Stomach (tissue), 9 donors: ENCODE results near the gene KCNK3. TPM values are rescaled to one million over a fixed set of nuclear protein-coding genes. Genes with fewer than 3 reads are reported as not detected.

Experiments
- DNase-seq, 2 donors: peaks; one replicate each; pipeline versions ENCODE4 v3.0.0 to v3.0.0-alpha.2; 2013 to 2019
- H3K27ac ChIP-seq, 5 donors: fragments of 200-600 bp in 4 of 5; sonication (generic) in 4 of 5; one replicate each; pipeline ENCODE4 v1.5.1; 2013 to 2019; ENCODE audit warnings: mild to moderate bottlenecking in 1 of 5, moderate library complexity in 1 of 5
- H3K27me3 ChIP-seq, 3 donors: fragments of 200-600 bp; sonication (generic); one replicate each; pipeline ENCODE4 v1.5.1; 2017 to 2019; ENCODE audit warnings: mixed run types in 1 of 3
- H3K36me3 ChIP-seq, 4 donors: fragments of 200-600 bp; sonication (generic); 1 replicate in 3 of 4; 2 replicates in 1 of 4; pipeline ENCODE4 v1.5.1; 2016 to 2019
- H3K4me1 ChIP-seq, 4 donors: fragments of 200-600 bp; sonication (generic); one replicate each; pipeline ENCODE4 v1.5.1; 2016 to 2019
- H3K4me3 ChIP-seq, 4 donors: fragments of 200-600 bp; sonication (generic) in 3 of 4; one replicate each; pipeline ENCODE4 v1.5.1; 2016 to 2019; ENCODE audit warnings: mild to moderate bottlenecking in 1 of 4
- H3K9me3 ChIP-seq, 4 donors: fragments of 200-600 bp; sonication (generic); one replicate each; pipeline ENCODE4 v1.5.1; 2016 to 2019
- EP300 ChIP-seq: sonication (generic); formaldehyde crosslinking; IDR thresholded peaks from one replicate; pipeline ENCODE4 v1.6.1; 2017; ENCODE audit warnings: antibody characterized with exemption
- POLR2A ChIP-seq, 4 donors: fragments of 450-650 bp; IDR thresholded peaks; one replicate each; pipeline ENCODE4 v1.6.1; 2016; ENCODE audit warnings: antibody characterized with exemption in 4 of 4, control low read depth in 2 of 4, mild to moderate bottlenecking in 1 of 4, moderate library complexity in 1 of 4
- POLR2AphosphoS5 ChIP-seq, 3 donors: sonication (generic); formaldehyde crosslinking; IDR thresholded peaks; one replicate each; pipeline ENCODE4 v1.6.1; 2016; ENCODE audit warnings: antibody characterized with exemption in 3 of 3
- WGBS, 5 donors: extraction: QIAGEN DNeasy Blood & Tissue Kit in 3 of 5; methylation state at CpG; one replicate each; pipeline versions ENCODE4 v1.1.5 to v1.1.7; 2013 to 2018; 5-methylcytosine and 5-hydroxymethylcytosine counted together
- intact Hi-C: fragments of 100-400 bp; cut with DNase I; formaldehyde crosslinking; loops from one replicate; pipeline ENCODE4 v1.15.1; 2023; ENCODE audit warnings: low total_unique reads
- polyA plus RNA-seq, 3 donors: library from polyadenylated mRNA; stranded (reverse); fragments of 200-250 nt; gene quantifications; one replicate each; pipeline ENCODE4 v1.2.3, GENCODE V29; 2013
- total RNA-seq, 5 donors: library from RNA; depleted of rRNA; stranded (reverse); fragments of >200 nt; gene quantifications; one replicate each; pipeline versions ENCODE4 v1.1.0 to v1.2.3, GENCODE V29; 2014 to 2016
- TF ChIP-seq, protein P1 (sequence below), 7 experiments: fragments of 450-650 bp in 4 of 7; fragments of 200-600 bp in 3 of 7; sonication (generic) in 3 of 7; IDR thresholded peaks; one replicate each; pipeline ENCODE4 v1.5.1; 2016 to 2019; ENCODE audit warnings: antibody characterized with exemption in 7 of 7, control low read depth in 2 of 7, mild to moderate bottlenecking in 1 of 7
- donor health status: healthy with polysubstance abuse.
- donor health status: Bipolar disorder and iron deficiency.
- donor health status: healthy.

Gene KCNK3
- total and polyA plus RNA-seq, 8 donors, result 0.62 to 22.8 (median 1.9) TPM

- H3K27me3 ChIP-seq, result peaks cover 0 to 88% (median 61%) of the 10 kb centered on the region in 3 donors
- no peaks in the 10 kb centered on the region for H3K9me3 ChIP-seq
- peak overlapping the region in 4 of 5 donors; percentile 25 to 69 (median 48) for H3K27ac ChIP-seq
- peak in 1 of 2 donors; percentile 78 for DNase-seq
- peak overlapping the region; percentile 42 to 48 (median 46) for H3K4me3 ChIP-seq
- no peaks in the 10 kb centered on the region for H3K36me3 ChIP-seq
- intact Hi-C loops, result no loop called here
- 4 to 11% (median 7%) methylated on average over 21 to 83 of the region's 83 CpGs for WGBS, 5 donors
- TF ChIP-seq EP300, result no peak
- TF ChIP-seq POLR2AphosphoS5 (IDR thresholded peaks at IDR 0.05), result no peak
- no peak for TF ChIP-seq POLR2A (IDR thresholded peaks at IDR 0.05)
- TF ChIP-seq, protein P1, sequence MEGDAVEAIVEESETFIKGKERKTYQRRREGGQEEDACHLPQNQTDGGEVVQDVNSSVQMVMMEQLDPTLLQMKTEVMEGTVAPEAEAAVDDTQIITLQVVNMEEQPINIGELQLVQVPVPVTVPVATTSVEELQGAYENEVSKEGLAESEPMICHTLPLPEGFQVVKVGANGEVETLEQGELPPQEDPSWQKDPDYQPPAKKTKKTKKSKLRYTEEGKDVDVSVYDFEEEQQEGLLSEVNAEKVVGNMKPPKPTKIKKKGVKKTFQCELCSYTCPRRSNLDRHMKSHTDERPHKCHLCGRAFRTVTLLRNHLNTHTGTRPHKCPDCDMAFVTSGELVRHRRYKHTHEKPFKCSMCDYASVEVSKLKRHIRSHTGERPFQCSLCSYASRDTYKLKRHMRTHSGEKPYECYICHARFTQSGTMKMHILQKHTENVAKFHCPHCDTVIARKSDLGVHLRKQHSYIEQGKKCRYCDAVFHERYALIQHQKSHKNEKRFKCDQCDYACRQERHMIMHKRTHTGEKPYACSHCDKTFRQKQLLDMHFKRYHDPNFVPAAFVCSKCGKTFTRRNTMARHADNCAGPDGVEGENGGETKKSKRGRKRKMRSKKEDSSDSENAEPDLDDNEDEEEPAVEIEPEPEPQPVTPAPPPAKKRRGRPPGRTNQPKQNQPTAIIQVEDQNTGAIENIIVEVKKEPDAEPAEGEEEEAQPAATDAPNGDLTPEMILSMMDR (IDR thresholded peaks at IDR 0.05), result no peak
- H3K4me1 ChIP-seq, result peaks cover 20 to 34% (median 27%) of the 10 kb centered on the region in 4 donors
Observed at GRCh38 chr2:26692897-26693849, 651 bp downstream of the KCNK3 start.

DNA sequence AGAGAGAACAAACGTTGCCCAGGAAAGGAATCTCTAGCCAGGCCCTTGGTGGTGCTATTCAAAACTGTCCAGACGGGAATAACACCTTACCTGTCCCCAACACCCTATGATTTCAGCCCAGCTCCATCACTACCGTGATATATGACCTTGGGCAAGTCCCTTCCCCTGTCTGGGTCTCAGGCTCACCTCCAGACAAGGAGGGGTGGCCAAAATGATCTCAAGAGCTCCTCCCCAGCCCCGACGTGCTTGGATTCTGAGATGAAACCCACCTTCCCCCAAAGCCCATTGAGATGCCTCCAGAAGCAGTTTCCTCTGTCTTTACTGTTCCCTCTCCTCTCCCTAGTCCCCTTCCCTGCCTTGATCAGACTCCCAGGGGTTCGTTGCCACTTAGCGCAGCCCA is 1.5 kb downstream of the KCNK3 start:
- H3K4me1 ChIP-seq, result peaks cover 20 to 34% (median 26%) of the 10 kb centered on the region in 4 donors
- H3K9me3 ChIP-seq, result no peaks in the 10 kb centered on the region
- DNase-seq, result no peak
- TF ChIP-seq, protein P1 (IDR thresholded peaks at IDR 0.05), result no peak
- no peak for TF ChIP-seq EP300
- no peak for TF ChIP-seq POLR2A (IDR thresholded peaks at IDR 0.05)
- TF ChIP-seq POLR2AphosphoS5 (IDR thresholded peaks at IDR 0.05), result no peak
- H3K4me3 ChIP-seq, result peak overlapping the region in 2 of 4 donors; percentile 42 to 47
- peaks cover 0 to 93% (median 62%) of the 10 kb centered on the region in 3 donors for H3K27me3 ChIP-seq
- intact Hi-C loops, result no loop called here
- 49 to 56% (median 55%) methylated on average over 7 of the region's 7 CpGs for WGBS, 5 donors
- no peak overlapping the region for H3K27ac ChIP-seq
- no peaks in the 10 kb centered on the region for H3K36me3 ChIP-seq

- peak in 1 of 2 donors; percentile 31 for DNase-seq
- no peak overlapping the region for H3K27ac ChIP-seq
- WGBS, 5 donors, result 18 to 32% (median 26%) methylated on average over 2 to 3 of the region's 3 CpGs
- no peak overlapping the region for H3K4me3 ChIP-seq
- H3K9me3 ChIP-seq, result no peaks in the 10 kb centered on the region
- TF ChIP-seq, protein P1 (IDR thresholded peaks at IDR 0.05), result no peak
- TF ChIP-seq EP300 (no peak), POLR2AphosphoS5 (IDR thresholded peaks at IDR 0.05) (no peak), POLR2A (IDR thresholded peaks at IDR 0.05) (no peak)
- intact Hi-C loops, result no loop called here
- H3K36me3 ChIP-seq, result no peaks in the 10 kb centered on the region
- peaks cover 18 to 29% (median 25%) of the 10 kb centered on the region in 4 donors for H3K4me1 ChIP-seq
- peaks cover 0 to 97% (median 63%) of the 10 kb centered on the region in 3 donors for H3K27me3 ChIP-seq
Observed at GRCh38 chr2:26696351-26696816, 3.9 kb downstream of the KCNK3 start.

DNA sequence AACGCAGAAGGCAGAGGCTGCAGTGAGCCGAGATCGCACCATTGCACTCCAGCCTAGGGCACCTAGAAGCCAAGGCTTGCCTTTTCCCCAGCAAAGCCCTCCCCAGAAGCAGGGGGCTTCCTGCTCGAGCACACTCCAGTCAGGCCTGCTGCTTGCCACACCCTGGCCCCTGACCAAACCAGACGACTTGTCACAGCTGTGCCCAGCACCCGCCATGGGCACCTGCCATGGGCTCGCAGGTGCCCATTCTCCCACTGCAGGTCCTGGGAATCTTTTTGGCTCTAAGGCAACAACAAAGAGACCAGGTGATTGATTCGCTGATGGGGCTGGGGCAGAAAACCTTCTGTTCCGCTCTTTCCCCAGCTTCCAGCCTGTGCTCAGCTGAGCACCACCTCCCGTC is 4.9 kb downstream of the KCNK3 start:
- TF ChIP-seq, protein P1 (IDR thresholded peaks at IDR 0.05), result no peak
- TF ChIP-seq POLR2A (IDR thresholded peaks at IDR 0.05) (no peak), POLR2AphosphoS5 (IDR thresholded peaks at IDR 0.05) (no peak), EP300 (no peak)
- H3K27ac ChIP-seq, result no peak overlapping the region
- H3K4me1 ChIP-seq, result peaks cover 8 to 19% (median 15%) of the 10 kb centered on the region in 4 donors
- H3K27me3 ChIP-seq, result peaks cover 0 to 88% (median 57%) of the 10 kb centered on the region in 3 donors
- no peak overlapping the region for H3K4me3 ChIP-seq
- no peaks in the 10 kb centered on the region for H3K9me3 ChIP-seq
- no peaks in the 10 kb centered on the region for H3K36me3 ChIP-seq
- intact Hi-C loops, result no loop called here
- no peak for DNase-seq
- 78 to 88% (median 82%) methylated on average over 9 to 10 of the region's 10 CpGs for WGBS, 5 donors
